DMS53 treated with DMSO at 0.1 percent for 48 hours (cell line): Measurements from ENCODE around the gene TRMT44.
"Not testable (repeated sequence)": the region's sequence is repeated elsewhere in the genome, so short reads cannot be mapped to it uniquely, and the experiment has no call there.

Source experiments
- DNase-seq: peaks from one replicate; lab custom pipeline; 2025; ENCODE audit not compliant: unreplicated experiment; lab: John Stamatoyannopoulos, UW

Gene TRMT44

GRCh38 chr4:8491478-8491877 is 50.9 kb downstream of the TRMT44 start:
- not testable (repeated sequence) for DNase-seq

GRCh38 chr4:8492174-8492573 is 51.6 kb downstream of the TRMT44 start:
- DNase-seq, result no peak

GRCh38 chr4:8493484-8493883 is 52.9 kb downstream of the TRMT44 start:
- DNase-seq, result no peak

- DNase-seq, result no peak
Observed at GRCh38 chr4:8494218-8494617, 53.6 kb downstream of the TRMT44 start.

GRCh38 chr4:8494983-8495548 is 54.5 kb downstream of the TRMT44 start:
- DNase-seq, result no peak

GRCh38 chr4:8495803-8496202 is 55.2 kb downstream of the TRMT44 start:
- no peak for DNase-seq

GRCh38 chr4:8497762-8498161 is 57.2 kb downstream of the TRMT44 start:
- DNase-seq, result no peak

- DNase-seq, result no peak
Observed at GRCh38 chr4:8500966-8501365, 60.4 kb downstream of the TRMT44 start.

GRCh38 chr4:8501781-8502180 is 61.2 kb downstream of the TRMT44 start:
- DNase-seq, result no peak

GRCh38 chr4:8502371-8502770 is 61.8 kb downstream of the TRMT44 start:
- no peak for DNase-seq

- DNase-seq, result no peak
Observed at GRCh38 chr4:8502836-8503585, 62.4 kb downstream of the TRMT44 start.

- no peak for DNase-seq
Observed at GRCh38 chr4:8503801-8504200, 63.2 kb downstream of the TRMT44 start.

GRCh38 chr4:8504279-8505007 is 63.9 kb downstream of the TRMT44 start:
- no peak for DNase-seq

GRCh38 chr4:8505229-8505628 is 64.7 kb downstream of the TRMT44 start:
- no peak for DNase-seq

GRCh38 chr4:8506006-8506372 is 65.4 kb downstream of the TRMT44 start:
- no peak for DNase-seq

- no peak for DNase-seq
Observed at GRCh38 chr4:8506373-8507195, 66.0 kb downstream of the TRMT44 start.

- DNase-seq, result no peak
Observed at GRCh38 chr4:8507196-8507570, 66.6 kb downstream of the TRMT44 start.

GRCh38 chr4:8507624-8508023 is 67.0 kb downstream of the TRMT44 start:
- no peak for DNase-seq

GRCh38 chr4:8508266-8508665 is 67.7 kb downstream of the TRMT44 start:
- DNase-seq, result no peak

GRCh38 chr4:8508740-8509139 is 68.2 kb downstream of the TRMT44 start:
- DNase-seq, result no peak

- no peak for DNase-seq
Observed at GRCh38 chr4:8509311-8509950, 68.9 kb downstream of the TRMT44 start.
